SK-N-SH treated with all-trans-retinoic acid at 6 μM for 48 hours (cell line): Measurements from ENCODE around the gene TNFAIP1.

Source experiments
- GLIS3 ChIP-seq: fragments of 250-450 bp; sonication (Bioruptor Pico); IDR thresholded peaks from 2 replicates; pipeline ENCODE4 v1.5.0; 2020; ENCODE audit warnings: mild to moderate bottlenecking, moderate library complexity
- PPARA ChIP-seq: fragments of 250-450 bp; sonication (Bioruptor Pico); IDR thresholded peaks from 2 replicates; pipeline ENCODE4 v1.5.0; 2020; ENCODE audit warnings: mild to moderate bottlenecking, borderline replicate concordance
- RARB ChIP-seq: fragments of 250-450 bp; sonication (Bioruptor Pico); IDR thresholded peaks from 2 replicates; pipeline ENCODE4 v1.8.0; 2021; ENCODE audit warnings: mild to moderate bottlenecking, moderate library complexity
- SNAI2 ChIP-seq: fragments of 250-450 bp; sonication (Bioruptor Pico); IDR thresholded peaks from 2 replicates; pipeline ENCODE4 v1.5.0; 2020; ENCODE audit warnings: mild to moderate bottlenecking, moderate library complexity
- TCF4 ChIP-seq: fragments of 250-450 bp; sonication (Bioruptor Pico); IDR thresholded peaks from 2 replicates; pipeline ENCODE4 v1.8.0; 2021; ENCODE audit warnings: mild to moderate bottlenecking, moderate library complexity, borderline replicate concordance
- TOX ChIP-seq: fragments of 250-450 bp; sonication (Bioruptor Pico); IDR thresholded peaks from 2 replicates; pipeline ENCODE4 v1.8.0; 2021; ENCODE audit warnings: mild to moderate bottlenecking, moderate library complexity, borderline replicate concordance
- ZFP3 ChIP-seq: fragments of 250-450 bp; sonication (Bioruptor Pico); IDR thresholded peaks from 2 replicates; pipeline ENCODE4 v1.5.0; 2020; ENCODE audit warnings: mild to moderate bottlenecking, moderate library complexity
- ZFP30 ChIP-seq: fragments of 450-650 bp; formaldehyde crosslinking; IDR thresholded peaks from 2 replicates; pipeline ENCODE4 v1.5.0; 2022; ENCODE audit warnings: mild to moderate bottlenecking, moderate library complexity
- TF ChIP-seq, protein P1 (sequence below): fragments of 250-450 bp; sonication (Bioruptor Pico); IDR thresholded peaks from 2 replicates; pipeline ENCODE4 v1.8.0; 2020; ENCODE audit warnings: mild to moderate bottlenecking, moderate library complexity, borderline replicate concordance

- TF ChIP-seq RARB (CRISPR knock-in tag) (no peak), ZFP3 (CRISPR knock-in tag) (no peak), GLIS3 (CRISPR knock-in tag) (no peak), TOX (no peak), ZFP30 (no peak), SNAI2 (CRISPR knock-in tag) (no peak), PPARA (CRISPR knock-in tag) (no peak), TCF4 (CRISPR knock-in tag) (no peak)
- TF ChIP-seq, protein P1, sequence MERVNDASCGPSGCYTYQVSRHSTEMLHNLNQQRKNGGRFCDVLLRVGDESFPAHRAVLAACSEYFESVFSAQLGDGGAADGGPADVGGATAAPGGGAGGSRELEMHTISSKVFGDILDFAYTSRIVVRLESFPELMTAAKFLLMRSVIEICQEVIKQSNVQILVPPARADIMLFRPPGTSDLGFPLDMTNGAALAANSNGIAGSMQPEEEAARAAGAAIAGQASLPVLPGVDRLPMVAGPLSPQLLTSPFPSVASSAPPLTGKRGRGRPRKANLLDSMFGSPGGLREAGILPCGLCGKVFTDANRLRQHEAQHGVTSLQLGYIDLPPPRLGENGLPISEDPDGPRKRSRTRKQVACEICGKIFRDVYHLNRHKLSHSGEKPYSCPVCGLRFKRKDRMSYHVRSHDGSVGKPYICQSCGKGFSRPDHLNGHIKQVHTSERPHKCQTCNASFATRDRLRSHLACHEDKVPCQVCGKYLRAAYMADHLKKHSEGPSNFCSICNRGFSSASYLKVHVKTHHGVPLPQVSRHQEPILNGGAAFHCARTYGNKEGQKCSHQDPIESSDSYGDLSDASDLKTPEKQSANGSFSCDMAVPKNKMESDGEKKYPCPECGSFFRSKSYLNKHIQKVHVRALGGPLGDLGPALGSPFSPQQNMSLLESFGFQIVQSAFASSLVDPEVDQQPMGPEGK (CRISPR knock-in tag) = no peak
Measured at GRCh38 chr17:28293994-28294393, 41.6 kb upstream of the TNFAIP1 start.
